K562 (cell line): ENCODE results near the gene FTL. TPM values are rescaled to one million over a fixed set of nuclear protein-coding genes. Genes with fewer than 3 reads are reported as not detected.

Experiments
- DPF2 ChIP-seq: fragments of 450-650 bp; IDR thresholded peaks from 2 replicates; pipeline ENCODE4 v1.6.1; 2016
- ERF ChIP-seq: fragments of 450-650 bp; formaldehyde crosslinking; IDR thresholded peaks from 2 replicates; pipeline ENCODE4 v1.4.0; 2020; ENCODE audit warnings: mild to moderate bottlenecking, mixed read lengths
- GTF2F1 ChIP-seq: IDR thresholded peaks from 2 replicates; pipeline ENCODE4 v1.6.1; 2011; ENCODE audit warnings: low read depth, low read length, improper control_type of control experiment
- JUND ChIP-seq, 2 experiments: IDR thresholded peaks; 2 replicates in 1 of 2; 3 replicates in 1 of 2; pipeline ENCODE4 v1.6.1; 2011; ENCODE audit warnings: borderline replicate concordance in 2 of 2, low read depth in 2 of 2, low read length in 2 of 2, improper control_type of control experiment in 1 of 2, missing biosample characterization in 1 of 2, missing genetic modification characterization in 1 of 2, missing genetic modification reagents in 1 of 2
- MEF2A ChIP-seq: IDR thresholded peaks from 2 replicates; pipeline ENCODE4 v1.6.1; 2011; ENCODE audit warnings: low read depth, mild to moderate bottlenecking, low read length, moderate library complexity; ENCODE audit not compliant: control insufficient read depth
- NBN ChIP-seq: fragments of 450-650 bp; IDR thresholded peaks from 2 replicates; pipeline ENCODE4 v1.6.1; 2016; ENCODE audit warnings: low read depth, mild to moderate bottlenecking
- NONO ChIP-seq, 2 experiments: fragments of 200-400 bp in 1 of 2; fragments of 450-650 bp in 1 of 2; formaldehyde crosslinking in 1 of 2; IDR thresholded peaks; 2 replicates each; pipeline ENCODE4 v1.6.1; 2017; ENCODE audit warnings: low read depth in 2 of 2, mild to moderate bottlenecking in 2 of 2, moderate library complexity in 2 of 2, low read length in 1 of 2
- RAD21 ChIP-seq, 2 experiments: fragments of 250-450 bp in 1 of 2; fragments of 450-650 bp in 1 of 2; sonication (Bioruptor Pico) in 1 of 2; formaldehyde crosslinking in 1 of 2; IDR thresholded peaks in 1 of 2; conservative IDR thresholded peaks in 1 of 2; 2 replicates each; pipeline versions ENCODE4 v1.4.0 to v1.8.0; 2020 to 2022; ENCODE audit warnings: mild to moderate bottlenecking in 2 of 2, moderate library complexity in 1 of 2
- SMARCE1 ChIP-seq: fragments of 450-650 bp; IDR thresholded peaks from 2 replicates; pipeline ENCODE4 v1.7.1; 2016; ENCODE audit warnings: mild to moderate bottlenecking
- TBP ChIP-seq: optimal IDR thresholded peaks from 2 replicates; pipeline ENCODE3; 2011; ENCODE audit warnings: low read depth, low read length, improper control_type of control experiment
- ZNF232 ChIP-seq: sonication (generic); formaldehyde crosslinking; IDR thresholded peaks from 2 replicates; pipeline ENCODE4 v1.8.0; 2022; ENCODE audit warnings: mild to moderate bottlenecking, missing genetic modification reagents
- polyA plus RNA-seq, 8 experiments: library from polyadenylated mRNA; depleted of rRNA in 4 of 8; stranded (reverse) in 5 of 8; unstranded in 3 of 8; fragments of >200 nt; fragmentation: Nextera tagmentation in 2 of 8; fragmentation: Illumina TruSeq in 1 of 8; extraction: Ambion mirVana in 2 of 8; extraction: Trizol in 1 of 8; gene quantifications; 2 replicates each; pipeline versions ENCODE4 v1.2.1 to v1.2.3, GENCODE V29; 2011 to 2014; ENCODE audit warnings: inconsistent platforms in 1 of 8, missing spikeins in 1 of 8
- total RNA-seq, 7 experiments: library from RNA; depleted of rRNA in 6 of 7; stranded (reverse); fragments of >200 nt in 6 of 7; fragmentation: Illumina TruSeq in 2 of 7; extraction: Trizol in 2 of 7; gene quantifications; 2 replicates each; pipeline versions ENCODE4 v1.2.1 to v1.2.3, GENCODE V29; 2011 to 2021; ENCODE audit warnings: low replicate concordance in 1 of 7
- TF ChIP-seq, protein P1 (sequence below), 2 experiments: fragments of 450-650 bp; formaldehyde crosslinking in 1 of 2; IDR thresholded peaks; 2 replicates each; pipeline versions ENCODE4 v1.4.0 to v1.6.1; 2014 to 2020; ENCODE audit warnings: mild to moderate bottlenecking in 2 of 2, borderline replicate concordance in 1 of 2, low read depth in 1 of 2
- TF ChIP-seq, protein P2 (sequence below): fragments of 250-450 bp; sonication (Bioruptor Pico); IDR thresholded peaks from 2 replicates; pipeline ENCODE4 v1.8.0; 2022; ENCODE audit warnings: moderate library complexity, mild to moderate bottlenecking, inconsistent platforms
- TF ChIP-seq, protein P3 (sequence below): sonication (generic); formaldehyde crosslinking; IDR thresholded peaks from 2 replicates; pipeline ENCODE4 v1.8.1; 2023; ENCODE audit warnings: mild to moderate bottlenecking, missing genetic modification reagents, moderate library complexity
- TF ChIP-seq, protein P4 (sequence below): fragments of 250-450 bp; sonication (Bioruptor Pico); IDR thresholded peaks from 2 replicates; pipeline ENCODE4 v1.5.0; 2021

The FTL gene
- total and polyA plus RNA-seq, 9 of the 15 experiments (the other 6 are each of a cell fraction or from before 2014, with no cell fraction given): 1,231 to 27,415 (median 3,965) TPM

DNA sequence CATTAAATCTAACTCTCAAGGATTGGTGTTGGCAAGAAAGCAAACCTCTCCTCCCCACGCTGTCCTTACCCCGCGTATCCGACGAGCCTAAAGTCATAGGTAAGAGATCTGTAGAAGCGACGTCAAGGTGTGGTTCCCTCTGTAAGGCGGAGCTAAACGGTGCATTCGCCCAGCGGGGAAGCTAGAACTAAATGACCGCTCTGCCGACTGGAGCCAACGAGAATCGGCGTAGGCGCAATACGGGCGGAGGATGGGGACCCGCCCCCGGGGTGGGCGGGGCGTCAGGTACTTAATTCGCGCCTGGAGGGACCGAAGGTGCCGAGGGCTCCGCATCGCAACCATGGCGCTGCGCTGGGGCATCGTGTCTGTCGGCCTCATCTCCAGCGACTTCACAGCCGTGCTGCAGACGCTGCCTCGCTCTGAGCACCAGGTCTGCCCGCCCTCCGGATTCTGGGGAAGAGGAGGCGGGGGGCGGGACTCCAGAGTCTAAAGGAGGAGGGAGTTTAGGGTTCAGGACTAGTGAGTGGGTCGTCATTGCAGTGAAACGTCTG is 31.7 kb upstream of the FTL start, which contains the start of gene DHDH (continued):
- TF ChIP-seq SMARCE1 (no peak), ERF (CRISPR knock-in tag) (no peak), NBN (peak; percentile 23; the same call in 1 of the 2 replicates), GTF2F1 (0 out of 2 replicates have a peak, but pooled peaks have one; percentile 24), MEF2A (no peak), JUND (IDR thresholded peaks at IDR 0.05; ENCODE audit: borderline replicate concordance, low read depth, low read length) (peak; percentile 23), JUND (tag; IDR thresholded peaks at IDR 0.05; ENCODE audit: borderline replicate concordance, low read depth, low read length) (peak; percentile 22; the same call in 1 of the 3 replicates), DPF2 (peak; percentile 48; the same call in 1 of the 2 replicates), NONO (IDR thresholded peaks at IDR 0.05; ENCODE audit: low read depth in 2 of 2, low read length in 1 of 2) (no peak), TBP (peak; percentile 73), ZNF232 (no peak), RAD21 (CRISPR knock-in tag; conservative IDR thresholded peaks at IDR 0.05 in 1 of 2, IDR thresholded peaks at IDR 0.05 in 1 of 2) (no peak)
- TF ChIP-seq, protein P1, sequence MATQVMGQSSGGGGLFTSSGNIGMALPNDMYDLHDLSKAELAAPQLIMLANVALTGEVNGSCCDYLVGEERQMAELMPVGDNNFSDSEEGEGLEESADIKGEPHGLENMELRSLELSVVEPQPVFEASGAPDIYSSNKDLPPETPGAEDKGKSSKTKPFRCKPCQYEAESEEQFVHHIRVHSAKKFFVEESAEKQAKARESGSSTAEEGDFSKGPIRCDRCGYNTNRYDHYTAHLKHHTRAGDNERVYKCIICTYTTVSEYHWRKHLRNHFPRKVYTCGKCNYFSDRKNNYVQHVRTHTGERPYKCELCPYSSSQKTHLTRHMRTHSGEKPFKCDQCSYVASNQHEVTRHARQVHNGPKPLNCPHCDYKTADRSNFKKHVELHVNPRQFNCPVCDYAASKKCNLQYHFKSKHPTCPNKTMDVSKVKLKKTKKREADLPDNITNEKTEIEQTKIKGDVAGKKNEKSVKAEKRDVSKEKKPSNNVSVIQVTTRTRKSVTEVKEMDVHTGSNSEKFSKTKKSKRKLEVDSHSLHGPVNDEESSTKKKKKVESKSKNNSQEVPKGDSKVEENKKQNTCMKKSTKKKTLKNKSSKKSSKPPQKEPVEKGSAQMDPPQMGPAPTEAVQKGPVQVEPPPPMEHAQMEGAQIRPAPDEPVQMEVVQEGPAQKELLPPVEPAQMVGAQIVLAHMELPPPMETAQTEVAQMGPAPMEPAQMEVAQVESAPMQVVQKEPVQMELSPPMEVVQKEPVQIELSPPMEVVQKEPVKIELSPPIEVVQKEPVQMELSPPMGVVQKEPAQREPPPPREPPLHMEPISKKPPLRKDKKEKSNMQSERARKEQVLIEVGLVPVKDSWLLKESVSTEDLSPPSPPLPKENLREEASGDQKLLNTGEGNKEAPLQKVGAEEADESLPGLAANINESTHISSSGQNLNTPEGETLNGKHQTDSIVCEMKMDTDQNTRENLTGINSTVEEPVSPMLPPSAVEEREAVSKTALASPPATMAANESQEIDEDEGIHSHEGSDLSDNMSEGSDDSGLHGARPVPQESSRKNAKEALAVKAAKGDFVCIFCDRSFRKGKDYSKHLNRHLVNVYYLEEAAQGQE (IDR thresholded peaks at IDR 0.05; ENCODE audit: borderline replicate concordance): no peak
- TF ChIP-seq, protein P1 (CRISPR knock-in tag; IDR thresholded peaks at IDR 0.05; ENCODE audit: low read depth): 0 out of 2 replicates have a peak, but pooled peaks have one; percentile 51
- TF ChIP-seq, protein P2, sequence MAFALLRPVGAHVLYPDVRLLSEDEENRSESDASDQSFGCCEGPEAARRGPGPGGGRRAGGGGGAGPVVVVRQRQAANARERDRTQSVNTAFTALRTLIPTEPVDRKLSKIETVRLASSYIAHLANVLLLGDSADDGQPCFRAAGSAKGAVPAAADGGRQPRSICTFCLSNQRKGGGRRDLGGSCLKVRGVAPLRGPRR (CRISPR knock-in tag): no peak
- TF ChIP-seq, protein P3, sequence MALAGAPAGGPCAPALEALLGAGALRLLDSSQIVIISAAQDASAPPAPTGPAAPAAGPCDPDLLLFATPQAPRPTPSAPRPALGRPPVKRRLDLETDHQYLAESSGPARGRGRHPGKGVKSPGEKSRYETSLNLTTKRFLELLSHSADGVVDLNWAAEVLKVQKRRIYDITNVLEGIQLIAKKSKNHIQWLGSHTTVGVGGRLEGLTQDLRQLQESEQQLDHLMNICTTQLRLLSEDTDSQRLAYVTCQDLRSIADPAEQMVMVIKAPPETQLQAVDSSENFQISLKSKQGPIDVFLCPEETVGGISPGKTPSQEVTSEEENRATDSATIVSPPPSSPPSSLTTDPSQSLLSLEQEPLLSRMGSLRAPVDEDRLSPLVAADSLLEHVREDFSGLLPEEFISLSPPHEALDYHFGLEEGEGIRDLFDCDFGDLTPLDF (CRISPR knock-in tag): no peak
- TF ChIP-seq, protein P4, sequence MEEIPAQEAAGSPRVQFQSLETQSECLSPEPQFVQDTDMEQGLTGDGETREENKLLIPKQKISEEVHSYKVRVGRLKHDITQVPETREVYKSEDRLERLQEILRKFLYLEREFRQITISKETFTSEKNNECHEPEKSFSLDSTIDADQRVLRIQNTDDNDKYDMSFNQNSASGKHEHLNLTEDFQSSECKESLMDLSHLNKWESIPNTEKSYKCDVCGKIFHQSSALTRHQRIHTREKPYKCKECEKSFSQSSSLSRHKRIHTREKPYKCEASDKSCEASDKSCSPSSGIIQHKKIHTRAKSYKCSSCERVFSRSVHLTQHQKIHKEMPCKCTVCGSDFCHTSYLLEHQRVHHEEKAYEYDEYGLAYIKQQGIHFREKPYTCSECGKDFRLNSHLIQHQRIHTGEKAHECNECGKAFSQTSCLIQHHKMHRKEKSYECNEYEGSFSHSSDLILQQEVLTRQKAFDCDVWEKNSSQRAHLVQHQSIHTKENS (CRISPR knock-in tag): no peak
